Esophagus muscularis mucosa (tissue), 4 donors: ENCODE results near the gene CEP135. TPM values are rescaled to one million over a fixed set of nuclear protein-coding genes. Genes with fewer than 3 reads are reported as not detected.

Source experiments
- DNase-seq: peaks from one replicate; pipeline ENCODE4 v3.0.0-alpha.2; 2017; ENCODE audit errors: extremely low spot score
- H3K27ac ChIP-seq, 4 donors: fragments of 200-600 bp; sonication (generic); replicated peaks in 1 of 4; 1 replicate in 3 of 4; 2 replicates in 1 of 4; pipeline ENCODE4 v1.5.1; 2016 to 2019; ENCODE audit warnings: mild to moderate bottlenecking in 1 of 4
- H3K27me3 ChIP-seq, 4 donors: fragments of 200-600 bp; sonication (generic); one replicate each; pipeline versions ENCODE4 v1.5.1 to v1.6.0; 2016 to 2019
- H3K36me3 ChIP-seq, 4 donors: fragments of 200-600 bp; sonication (generic); one replicate each; pipeline ENCODE4 v1.5.1; 2016 to 2019
- H3K4me1 ChIP-seq, 4 donors: fragments of 200-600 bp; sonication (generic); one replicate each; pipeline ENCODE4 v1.5.1; 2016 to 2019
- H3K4me3 ChIP-seq, 4 donors: fragments of 200-600 bp; sonication (generic); 1 replicate in 2 of 4; 2 replicates in 2 of 4; pipeline ENCODE4 v1.5.1; 2016 to 2019; ENCODE audit warnings: mild to moderate bottlenecking in 4 of 4, moderate library complexity in 1 of 4
- H3K9me3 ChIP-seq, 4 donors: fragments of 200-600 bp; sonication (generic); 1 replicate in 3 of 4; 2 replicates in 1 of 4; pipeline ENCODE4 v1.5.1; 2016 to 2019
- CTCF ChIP-seq, 3 experiments: fragments of 200-600 bp in 2 of 3; fragments of 450-650 bp in 1 of 3; sonication (generic) in 2 of 3; IDR thresholded peaks; one replicate each; pipeline ENCODE4 v1.5.1; 2017 to 2019; ENCODE audit warnings: antibody characterized with exemption in 3 of 3, mild to moderate bottlenecking in 2 of 3, moderate library complexity in 1 of 3
- EP300 ChIP-seq: sonication (generic); formaldehyde crosslinking; IDR thresholded peaks from one replicate; pipeline ENCODE4 v1.6.1; 2017; ENCODE audit warnings: antibody characterized with exemption
- POLR2A ChIP-seq: fragments of 450-650 bp; IDR thresholded peaks from one replicate; pipeline ENCODE4 v1.6.1; 2017; ENCODE audit warnings: antibody characterized with exemption, moderate library complexity, mild to moderate bottlenecking, low read depth
- POLR2AphosphoS5 ChIP-seq, 2 donors: sonication (generic); formaldehyde crosslinking; IDR thresholded peaks; one replicate each; pipeline ENCODE4 v1.6.1; 2017; ENCODE audit warnings: antibody characterized with exemption in 2 of 2
- WGBS: methylation state at CpG from one replicate; pipeline ENCODE4 v1.1.5; 2018; 5-methylcytosine and 5-hydroxymethylcytosine counted together
- intact Hi-C: fragments of 100-400 bp; cut with DNase I; formaldehyde crosslinking; loops from one replicate; pipeline ENCODE4 v1.15.1; 2023
- total RNA-seq, 4 donors: library from RNA; depleted of rRNA; stranded (reverse); fragments of >200 nt; gene quantifications; one replicate each; pipeline versions ENCODE4 v1.1.0 to v1.2.1, GENCODE V29; 2016

CEP135 gene
- total RNA-seq, 4 donors from 2014 or later = 3.5 to 5.0 (median 3.8) TPM

- WGBS = 95% methylated on average over 2 of the region's 2 CpGs
- H3K27me3 ChIP-seq = no peaks in the 10 kb centered on the region
- no peaks in the 10 kb centered on the region for H3K4me1 ChIP-seq
- TF ChIP-seq POLR2AphosphoS5 (IDR thresholded peaks at IDR 0.05) = no peak
- TF ChIP-seq CTCF (IDR thresholded peaks at IDR 0.05) = no peak
- no peak for TF ChIP-seq EP300
- no peak for TF ChIP-seq POLR2A
- no peak overlapping the region for H3K27ac ChIP-seq
- no peak for DNase-seq
- no peak overlapping the region for H3K4me3 ChIP-seq
- intact Hi-C loops = no loop called here
- no peaks in the 10 kb centered on the region for H3K36me3 ChIP-seq
- H3K9me3 ChIP-seq = peaks cover 0 to 3% (median 0%) of the 10 kb centered on the region in 4 donors
Observed at GRCh38 chr4:56077676-56078075, 128.9 kb downstream of the CEP135 start.

- DNase-seq = no peak
- Histone ChIP-seq H3K4me3 (no peak overlapping the region), H3K36me3 (no peaks in the 10 kb centered on the region), H3K4me1 (no peaks in the 10 kb centered on the region), H3K27me3 (no peaks in the 10 kb centered on the region), H3K27ac (no peak overlapping the region), H3K9me3 (no peaks in the 10 kb centered on the region)
- WGBS = 54% methylated on average over 4 of the region's 4 CpGs
- no peak for TF ChIP-seq CTCF (IDR thresholded peaks at IDR 0.05)
- no peak for TF ChIP-seq POLR2A
- no peak for TF ChIP-seq POLR2AphosphoS5 (IDR thresholded peaks at IDR 0.05)
- no peak for TF ChIP-seq EP300
- intact Hi-C loops = no loop called here
Observed at GRCh38 chr4:56078866-56079265, 130.1 kb downstream of the CEP135 start.

GRCh38 chr4:56080384-56080783, 131.6 kb downstream of the CEP135 start:
- no peaks in the 10 kb centered on the region for H3K9me3 ChIP-seq
- peaks cover 0 to 2% (median 0%) of the 10 kb centered on the region in 4 donors for H3K4me1 ChIP-seq
- H3K36me3 ChIP-seq = no peaks in the 10 kb centered on the region
- 92% methylated on average over 4 of the region's 4 CpGs for WGBS
- no peak overlapping the region for H3K27ac ChIP-seq
- no peaks in the 10 kb centered on the region for H3K27me3 ChIP-seq
- H3K4me3 ChIP-seq = no peak overlapping the region
- no peak for TF ChIP-seq EP300
- TF ChIP-seq POLR2AphosphoS5 (IDR thresholded peaks at IDR 0.05) = no peak
- TF ChIP-seq CTCF (IDR thresholded peaks at IDR 0.05) = no peak
- TF ChIP-seq POLR2A = no peak
- DNase-seq = no peak
- intact Hi-C loops = no loop called here

DNA sequence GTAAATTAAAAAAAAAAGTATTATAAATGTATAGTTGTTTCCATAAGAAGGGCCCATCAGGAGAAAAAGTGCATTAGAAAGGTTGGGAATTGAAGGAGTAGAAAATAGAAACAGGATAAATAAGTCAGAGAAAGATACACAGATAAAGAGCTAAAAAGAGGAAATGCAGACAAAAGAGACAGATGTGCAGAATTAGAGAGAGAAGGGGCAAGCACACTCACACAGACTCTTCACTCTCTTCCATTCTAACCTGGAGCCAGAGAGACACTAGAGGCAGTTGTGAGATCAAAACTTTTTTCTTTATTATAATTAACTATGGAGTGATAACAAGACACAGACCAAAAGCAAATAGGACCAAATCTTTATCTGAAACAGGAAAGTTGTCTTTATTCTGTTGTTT, 134.1 kb downstream of the CEP135 start:
- intact Hi-C loops = no loop called here
- Histone ChIP-seq H3K36me3 (no peaks in the 10 kb centered on the region), H3K27ac (no peak overlapping the region), H3K4me1 (peaks cover 0 to 10% (median 0%) of the 10 kb centered on the region in 4 donors), H3K27me3 (no peaks in the 10 kb centered on the region), H3K4me3 (no peak overlapping the region), H3K9me3 (no peaks in the 10 kb centered on the region)
- DNase-seq = no peak
- TF ChIP-seq CTCF (IDR thresholded peaks at IDR 0.05) (no peak), EP300 (no peak), POLR2AphosphoS5 (IDR thresholded peaks at IDR 0.05) (no peak), POLR2A (no peak)

Other genes with a start within 250 kb of the CEP135 start
- gene EXOC1L, start 129.2 kb upstream of the CEP135 start, total RNA-seq = not detected
- gene EXOC1, start 95.3 kb upstream of the CEP135 start, total RNA-seq = 10 to 100 TPM; 22.0 to 33.6 (median 23.6) TPM